HG03342 (cell line): ENCODE data around the gene SLC37A2.

Experiments
- ATAC-seq: cut with Tn5 transposase; IDR thresholded peaks from one replicate; pipeline ENCODE4 v1.9.1; 2021; ENCODE audit warnings: mild to moderate bottlenecking, moderate library complexity; ENCODE audit not compliant: unreplicated experiment

SLC37A2 gene

GRCh38 chr11:125108469-125108868 lies 45.4 kb downstream of the SLC37A2 start:
- ATAC-seq, result no peak

GRCh38 chr11:125110506-125110905 lies 47.4 kb downstream of the SLC37A2 start:
- ATAC-seq, result no peak

GRCh38 chr11:125111001-125111342 lies 47.9 kb downstream of the SLC37A2 start:
- ATAC-seq, result no peak

- peak; percentile 99 for ATAC-seq
Measured at GRCh38 chr11:125111343-125112207, 48.5 kb downstream of the SLC37A2 start, which contains the start of gene TMEM218. Gene TMEM218, minus strand, starts transcription at chr11:125111626. Its CDS starts 9,385 bp downstream, at chr11:125102241.

GRCh38 chr11:125112208-125112604 lies 49.1 kb downstream of the SLC37A2 start:
- ATAC-seq, result no peak

GRCh38 chr11:125114518-125114917 lies 51.4 kb downstream of the SLC37A2 start:
- ATAC-seq, result no peak

GRCh38 chr11:125117429-125117828 lies 54.3 kb downstream of the SLC37A2 start:
- ATAC-seq, result no peak

- no peak for ATAC-seq
Measured at GRCh38 chr11:125123194-125123946, 60.3 kb downstream of the SLC37A2 start.

- peak; percentile 62 for ATAC-seq
Measured at GRCh38 chr11:125123947-125124617, 61.0 kb downstream of the SLC37A2 start.

GRCh38 chr11:125124618-125124992 lies 61.5 kb downstream of the SLC37A2 start:
- ATAC-seq, result no peak

GRCh38 chr11:125128450-125128849 lies 65.3 kb downstream of the SLC37A2 start:
- no peak for ATAC-seq

- no peak for ATAC-seq
Measured at GRCh38 chr11:125129316-125129993, 66.3 kb downstream of the SLC37A2 start.

- no peak for ATAC-seq
Measured at GRCh38 chr11:125132071-125132470, 69.0 kb downstream of the SLC37A2 start.

- ATAC-seq, result no peak
Measured at GRCh38 chr11:125132596-125132995, 69.5 kb downstream of the SLC37A2 start.

- no peak for ATAC-seq
Measured at GRCh38 chr11:125136001-125136400, 72.9 kb downstream of the SLC37A2 start.

- ATAC-seq, result no peak
Measured at GRCh38 chr11:125138966-125139365, 75.9 kb downstream of the SLC37A2 start.

GRCh38 chr11:125139778-125140177 lies 76.7 kb downstream of the SLC37A2 start:
- no peak for ATAC-seq
